Ishikawa (cell line): Measurements from ENCODE around the gene STK38L.

Source experiments
- CEBPB ChIP-seq: IDR thresholded peaks from 2 replicates; pipeline ENCODE4 v1.6.1; 2012
- CREB1 ChIP-seq: IDR thresholded peaks from 2 replicates; pipeline ENCODE4 v1.6.1; 2012; ENCODE audit warnings: low read depth
- EGR1 ChIP-seq: IDR thresholded peaks from 2 replicates; pipeline ENCODE4 v1.6.1; 2012
- EP300 ChIP-seq: IDR thresholded peaks from 2 replicates; pipeline ENCODE4 v1.6.1; 2012; ENCODE audit warnings: borderline replicate concordance
- FOXM1 ChIP-seq: IDR thresholded peaks from 2 replicates; pipeline ENCODE4 v1.6.1; 2012; ENCODE audit warnings: low read depth, borderline replicate concordance
- NFIC ChIP-seq: IDR thresholded peaks from 2 replicates; pipeline ENCODE4 v1.6.1; 2012
- RAD21 ChIP-seq: IDR thresholded peaks from 2 replicates; pipeline ENCODE4 v1.6.1; 2012; ENCODE audit warnings: low read depth
- TAF1 ChIP-seq: IDR thresholded peaks from 2 replicates; pipeline ENCODE4 v1.6.1; 2012; ENCODE audit warnings: low read depth, mild to moderate bottlenecking
- TCF12 ChIP-seq: IDR thresholded peaks from 2 replicates; pipeline ENCODE4 v1.6.1; 2012; ENCODE audit warnings: low read depth
- TEAD4 ChIP-seq: IDR thresholded peaks from 2 replicates; pipeline ENCODE4 v1.6.1; 2012
- YY1 ChIP-seq: IDR thresholded peaks from 2 replicates; pipeline ENCODE4 v1.6.1; 2012; ENCODE audit warnings: low read depth
- ZBTB7A ChIP-seq: IDR thresholded peaks from 2 replicates; pipeline ENCODE4 v1.6.1; 2012; ENCODE audit warnings: low read depth
- TF ChIP-seq, protein P1 (sequence below): IDR thresholded peaks from 2 replicates; pipeline ENCODE4 v1.6.1; 2012
- TF ChIP-seq, protein P2 (sequence below): IDR thresholded peaks from 2 replicates; pipeline ENCODE4 v1.6.1; 2012
- TF ChIP-seq, protein P3 (sequence below): IDR thresholded peaks from 2 replicates; pipeline ENCODE4 v1.6.1; 2012; ENCODE audit warnings: low read depth, mild to moderate bottlenecking

The STK38L gene

DNA sequence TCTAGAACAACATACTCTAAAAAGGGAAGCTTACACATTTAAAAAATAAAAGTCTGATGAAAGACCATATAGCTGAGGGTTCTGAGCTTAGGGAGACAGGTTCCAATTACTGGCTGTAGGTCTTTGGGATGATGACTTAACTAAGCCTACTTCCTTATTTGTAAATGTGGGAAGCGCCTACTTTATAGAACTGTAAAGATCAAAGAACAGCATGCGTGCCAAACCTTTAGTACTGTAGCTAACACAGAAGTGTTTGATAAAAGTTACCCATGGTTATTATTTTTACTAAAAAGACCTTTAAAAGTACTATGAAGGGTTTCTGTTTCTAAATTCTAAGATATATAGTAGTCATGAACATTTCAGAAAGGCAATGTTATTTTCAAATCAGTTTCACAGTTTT, 35.7 kb downstream of the STK38L start:
- TF ChIP-seq FOXM1 (no peak), TAF1 (no peak), ZBTB7A (no peak), TEAD4 (no peak), TCF12 (no peak), CREB1 (no peak), RAD21 (no peak), CEBPB (no peak), NFIC (no peak), EGR1 (no peak), YY1 (no peak)
- TF ChIP-seq, protein P1, sequence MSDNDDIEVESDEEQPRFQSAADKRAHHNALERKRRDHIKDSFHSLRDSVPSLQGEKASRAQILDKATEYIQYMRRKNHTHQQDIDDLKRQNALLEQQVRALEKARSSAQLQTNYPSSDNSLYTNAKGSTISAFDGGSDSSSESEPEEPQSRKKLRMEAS, result no peak
- TF ChIP-seq, protein P2, sequence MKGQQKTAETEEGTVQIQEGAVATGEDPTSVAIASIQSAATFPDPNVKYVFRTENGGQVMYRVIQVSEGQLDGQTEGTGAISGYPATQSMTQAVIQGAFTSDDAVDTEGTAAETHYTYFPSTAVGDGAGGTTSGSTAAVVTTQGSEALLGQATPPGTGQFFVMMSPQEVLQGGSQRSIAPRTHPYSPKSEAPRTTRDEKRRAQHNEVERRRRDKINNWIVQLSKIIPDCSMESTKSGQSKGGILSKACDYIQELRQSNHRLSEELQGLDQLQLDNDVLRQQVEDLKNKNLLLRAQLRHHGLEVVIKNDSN, result no peak
- TF ChIP-seq, protein P3, sequence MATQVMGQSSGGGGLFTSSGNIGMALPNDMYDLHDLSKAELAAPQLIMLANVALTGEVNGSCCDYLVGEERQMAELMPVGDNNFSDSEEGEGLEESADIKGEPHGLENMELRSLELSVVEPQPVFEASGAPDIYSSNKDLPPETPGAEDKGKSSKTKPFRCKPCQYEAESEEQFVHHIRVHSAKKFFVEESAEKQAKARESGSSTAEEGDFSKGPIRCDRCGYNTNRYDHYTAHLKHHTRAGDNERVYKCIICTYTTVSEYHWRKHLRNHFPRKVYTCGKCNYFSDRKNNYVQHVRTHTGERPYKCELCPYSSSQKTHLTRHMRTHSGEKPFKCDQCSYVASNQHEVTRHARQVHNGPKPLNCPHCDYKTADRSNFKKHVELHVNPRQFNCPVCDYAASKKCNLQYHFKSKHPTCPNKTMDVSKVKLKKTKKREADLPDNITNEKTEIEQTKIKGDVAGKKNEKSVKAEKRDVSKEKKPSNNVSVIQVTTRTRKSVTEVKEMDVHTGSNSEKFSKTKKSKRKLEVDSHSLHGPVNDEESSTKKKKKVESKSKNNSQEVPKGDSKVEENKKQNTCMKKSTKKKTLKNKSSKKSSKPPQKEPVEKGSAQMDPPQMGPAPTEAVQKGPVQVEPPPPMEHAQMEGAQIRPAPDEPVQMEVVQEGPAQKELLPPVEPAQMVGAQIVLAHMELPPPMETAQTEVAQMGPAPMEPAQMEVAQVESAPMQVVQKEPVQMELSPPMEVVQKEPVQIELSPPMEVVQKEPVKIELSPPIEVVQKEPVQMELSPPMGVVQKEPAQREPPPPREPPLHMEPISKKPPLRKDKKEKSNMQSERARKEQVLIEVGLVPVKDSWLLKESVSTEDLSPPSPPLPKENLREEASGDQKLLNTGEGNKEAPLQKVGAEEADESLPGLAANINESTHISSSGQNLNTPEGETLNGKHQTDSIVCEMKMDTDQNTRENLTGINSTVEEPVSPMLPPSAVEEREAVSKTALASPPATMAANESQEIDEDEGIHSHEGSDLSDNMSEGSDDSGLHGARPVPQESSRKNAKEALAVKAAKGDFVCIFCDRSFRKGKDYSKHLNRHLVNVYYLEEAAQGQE, result no peak

DNA sequence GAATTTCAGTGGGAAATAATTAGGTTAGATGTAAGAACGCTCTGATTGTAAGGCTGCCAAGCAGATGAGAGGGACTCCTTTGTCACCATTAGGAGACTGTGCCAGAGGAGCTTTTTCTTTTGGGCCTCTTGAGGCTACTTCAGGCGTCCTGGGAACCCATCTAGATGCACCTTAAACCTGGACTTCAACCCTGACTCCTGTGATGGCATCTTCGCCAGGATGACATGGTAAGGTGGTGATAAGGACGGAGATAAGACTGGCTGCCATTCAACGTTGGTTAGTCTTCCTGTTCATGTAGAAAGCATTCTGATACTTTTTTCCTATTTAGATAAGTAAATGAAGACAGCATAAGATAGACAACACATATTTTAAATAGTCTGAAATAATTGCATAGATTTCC, 36.3 kb downstream of the STK38L start:
- no peak for TF ChIP-seq YY1
- TF ChIP-seq CREB1, result no peak
- TF ChIP-seq EP300, result no peak
- no peak for TF ChIP-seq RAD21
- TF ChIP-seq, protein P1, result no peak
- TF ChIP-seq, protein P3, result no peak
- TF ChIP-seq TEAD4, result no peak
- TF ChIP-seq TAF1, result no peak
- TF ChIP-seq FOXM1, result no peak
- TF ChIP-seq CEBPB, result no peak
- TF ChIP-seq TCF12, result no peak
- TF ChIP-seq NFIC, result no peak
- no peak for TF ChIP-seq ZBTB7A
- TF ChIP-seq, protein P2, result no peak

DNA sequence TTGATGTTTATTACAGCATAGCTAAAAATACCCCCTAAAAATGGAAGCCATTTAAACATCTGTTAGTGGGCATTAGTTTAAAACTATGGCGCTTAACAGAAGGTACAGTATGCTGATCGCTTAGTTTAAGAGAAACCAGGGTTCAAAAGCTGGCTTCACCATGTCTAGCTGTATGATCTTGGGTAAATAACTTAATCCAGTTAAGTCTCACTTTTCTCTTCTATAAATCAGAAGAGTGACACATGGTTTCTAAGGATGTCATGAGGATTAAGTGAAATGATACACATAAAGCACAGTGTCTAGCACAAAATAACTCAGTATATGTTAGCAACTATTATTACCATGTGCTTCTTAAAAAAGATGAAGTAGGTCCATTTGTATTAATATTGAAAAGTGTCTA, 38.7 kb downstream of the STK38L start:
- TF ChIP-seq, protein P1, result no peak
- TF ChIP-seq, protein P3, result no peak
- TF ChIP-seq EGR1, result no peak
- TF ChIP-seq TAF1, result no peak
- TF ChIP-seq ZBTB7A, result no peak
- TF ChIP-seq CEBPB, result no peak
- no peak for TF ChIP-seq CREB1
- TF ChIP-seq TEAD4, result no peak

DNA sequence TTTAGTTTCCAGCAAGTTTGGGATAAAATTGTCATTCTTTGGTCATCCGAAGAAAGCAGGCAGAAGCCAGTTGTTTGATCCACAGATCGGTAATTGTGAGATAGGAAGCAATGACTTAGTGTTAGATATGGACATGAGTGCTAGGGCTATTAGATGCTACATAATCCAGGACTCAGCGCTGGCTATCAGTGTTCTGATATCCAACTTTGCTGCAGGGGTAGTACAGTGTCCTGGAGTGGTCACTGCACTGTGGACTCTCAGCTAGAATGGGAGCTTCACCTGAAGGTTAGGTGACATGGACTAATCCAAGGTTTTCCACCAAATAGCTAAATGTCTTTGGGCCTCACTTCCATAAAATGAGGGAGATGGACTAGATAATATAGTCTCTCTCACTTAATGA, 39.9 kb downstream of the STK38L start:
- no peak for TF ChIP-seq RAD21
- TF ChIP-seq, protein P3, result no peak
- no peak for TF ChIP-seq ZBTB7A
- TF ChIP-seq, protein P1, result no peak
- TF ChIP-seq TAF1, result no peak
- no peak for TF ChIP-seq EP300
- no peak for TF ChIP-seq TCF12
- no peak for TF ChIP-seq CREB1
- no peak for TF ChIP-seq NFIC
- TF ChIP-seq EGR1, result no peak
- no peak for TF ChIP-seq CEBPB
- TF ChIP-seq, protein P2, result no peak
